ENCODE measurements around the gene EIF4A3.

Gene EIF4A3

DNA sequence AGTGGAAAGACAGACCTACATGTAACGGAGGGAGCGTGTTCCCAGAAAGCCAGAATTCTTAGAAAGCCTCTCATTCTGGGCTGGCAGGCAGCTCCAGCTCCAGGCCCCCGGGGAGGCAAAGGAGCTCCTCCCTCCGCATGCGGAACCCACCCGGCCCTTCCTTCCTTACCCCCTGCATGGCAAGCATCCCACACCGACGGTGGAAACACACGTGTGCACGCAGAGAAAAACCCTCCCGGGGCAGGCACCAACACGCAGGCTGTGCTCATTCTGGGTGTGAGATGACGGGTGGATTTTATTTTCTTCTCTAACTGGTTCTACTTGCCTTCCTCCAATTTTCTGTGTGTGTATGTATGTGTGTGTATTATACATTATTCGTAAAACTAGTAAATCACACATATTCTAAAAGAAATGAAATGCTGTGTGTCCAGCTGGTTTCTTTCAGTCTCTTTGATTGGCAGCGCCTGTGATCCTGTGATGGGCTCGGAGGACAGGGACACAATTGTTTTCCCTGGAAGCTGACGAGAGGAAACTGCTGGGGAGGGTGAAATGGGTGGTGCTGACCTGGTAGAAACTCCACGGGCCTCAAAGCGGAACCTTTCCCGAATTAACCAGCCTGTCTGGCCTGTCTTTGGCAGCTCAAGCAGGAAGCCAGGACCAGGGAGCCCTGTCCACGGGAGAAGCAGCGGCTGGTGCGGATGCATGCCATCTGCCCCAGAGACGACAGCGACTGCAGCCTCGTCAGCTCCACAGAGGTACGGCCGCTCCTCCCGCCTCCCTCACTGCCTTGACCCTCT, 45.1 kb upstream of the EIF4A3 start:
- H3K79me2 ChIP-seq (ENCODE audit: insufficient read depth, low read depth): no peaks in the 10 kb centered on the region
- H3K4me2 ChIP-seq: no peak overlapping the region
- TF ChIP-seq, protein P1, sequence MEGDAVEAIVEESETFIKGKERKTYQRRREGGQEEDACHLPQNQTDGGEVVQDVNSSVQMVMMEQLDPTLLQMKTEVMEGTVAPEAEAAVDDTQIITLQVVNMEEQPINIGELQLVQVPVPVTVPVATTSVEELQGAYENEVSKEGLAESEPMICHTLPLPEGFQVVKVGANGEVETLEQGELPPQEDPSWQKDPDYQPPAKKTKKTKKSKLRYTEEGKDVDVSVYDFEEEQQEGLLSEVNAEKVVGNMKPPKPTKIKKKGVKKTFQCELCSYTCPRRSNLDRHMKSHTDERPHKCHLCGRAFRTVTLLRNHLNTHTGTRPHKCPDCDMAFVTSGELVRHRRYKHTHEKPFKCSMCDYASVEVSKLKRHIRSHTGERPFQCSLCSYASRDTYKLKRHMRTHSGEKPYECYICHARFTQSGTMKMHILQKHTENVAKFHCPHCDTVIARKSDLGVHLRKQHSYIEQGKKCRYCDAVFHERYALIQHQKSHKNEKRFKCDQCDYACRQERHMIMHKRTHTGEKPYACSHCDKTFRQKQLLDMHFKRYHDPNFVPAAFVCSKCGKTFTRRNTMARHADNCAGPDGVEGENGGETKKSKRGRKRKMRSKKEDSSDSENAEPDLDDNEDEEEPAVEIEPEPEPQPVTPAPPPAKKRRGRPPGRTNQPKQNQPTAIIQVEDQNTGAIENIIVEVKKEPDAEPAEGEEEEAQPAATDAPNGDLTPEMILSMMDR (conservative IDR thresholded peaks at IDR 0.05; ENCODE audit: low read depth, low read length): no peak
- no peaks in the 10 kb centered on the region for H3K36me3 ChIP-seq (ENCODE audit: insufficient read depth)
- no peak overlapping the region for H3K4me3 ChIP-seq (IDR thresholded peaks at IDR 0.05; ENCODE audit: insufficient read depth, low read depth, low read length)
- H3K4me1 ChIP-seq (ENCODE audit: low read depth, poor library complexity, severe bottlenecking): no peaks in the 10 kb centered on the region
- H3K27ac ChIP-seq: no peak overlapping the region
- no peak overlapping the region for H2AFZ ChIP-seq (ENCODE audit: low read depth)
- no peak overlapping the region for H3K9ac ChIP-seq
- H4K20me1 ChIP-seq (ENCODE audit: insufficient read depth): no peaks in the 10 kb centered on the region
- H3K27me3 ChIP-seq (ENCODE audit: insufficient read depth, low read depth): peaks cover 45% of the 10 kb centered on the region; the same call in 1 of the 2 replicates

DNA sequence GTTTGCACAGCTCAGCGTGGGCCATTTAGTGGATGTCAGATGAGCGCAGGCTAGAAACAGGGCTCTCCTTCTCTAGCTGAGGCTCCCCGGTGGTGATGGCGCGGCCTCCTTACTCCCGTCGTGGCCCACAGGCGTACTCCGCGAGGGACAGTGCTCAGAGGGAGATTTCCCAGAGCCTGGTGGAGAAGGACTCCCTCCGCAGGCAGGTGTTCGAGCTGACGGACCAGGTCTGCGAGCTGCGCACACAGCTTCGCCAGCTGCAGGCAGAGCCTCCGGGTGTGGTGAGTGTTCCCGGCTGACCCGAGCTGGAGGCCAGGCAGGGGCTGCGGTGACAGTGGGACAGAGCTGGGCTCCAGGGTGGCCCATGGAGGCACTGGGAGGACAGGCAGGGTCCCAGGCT, 44.3 kb upstream of the EIF4A3 start:
- Histone ChIP-seq H2AFZ (ENCODE audit: low read depth) (no peak overlapping the region), H3K79me2 (ENCODE audit: insufficient read depth, low read depth) (no peaks in the 10 kb centered on the region), H3K4me2 (no peak overlapping the region), H4K20me1 (ENCODE audit: insufficient read depth) (no peaks in the 10 kb centered on the region), H3K4me3 (IDR thresholded peaks at IDR 0.05; ENCODE audit: insufficient read depth, low read depth, low read length) (no peak overlapping the region), H3K27me3 (ENCODE audit: insufficient read depth, low read depth) (peaks cover 54% of the 10 kb centered on the region; the same call in 1 of the 2 replicates), H3K4me1 (ENCODE audit: low read depth, poor library complexity, severe bottlenecking) (no peaks in the 10 kb centered on the region), H3K36me3 (ENCODE audit: insufficient read depth) (no peaks in the 10 kb centered on the region), H3K9ac (no peak overlapping the region), H3K27ac (no peak overlapping the region)
- TF ChIP-seq, protein P1 (conservative IDR thresholded peaks at IDR 0.05; ENCODE audit: low read depth, low read length): no peak

DNA sequence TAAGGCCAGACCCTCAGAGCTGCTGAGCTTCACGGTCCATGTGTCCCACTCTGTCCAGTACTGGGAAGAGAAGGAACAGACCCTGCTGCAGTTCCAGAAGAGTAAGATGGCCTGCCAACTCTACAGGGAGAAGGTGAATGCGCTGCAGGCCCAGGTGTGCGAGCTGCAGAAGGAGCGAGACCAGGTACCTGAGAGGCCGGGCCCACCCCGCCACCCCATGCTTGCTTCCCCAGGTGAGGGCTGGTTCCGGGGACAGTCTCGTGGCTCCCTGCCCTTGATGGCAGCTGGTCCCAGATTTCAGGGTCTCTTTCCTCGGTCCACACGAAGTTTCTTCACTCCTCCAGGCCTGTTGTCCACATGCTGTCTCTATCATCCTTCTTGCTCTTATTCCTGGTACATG, 43.8 kb upstream of the EIF4A3 start:
- no peaks in the 10 kb centered on the region for H3K36me3 ChIP-seq (ENCODE audit: insufficient read depth)
- H3K79me2 ChIP-seq (ENCODE audit: insufficient read depth, low read depth): no peaks in the 10 kb centered on the region
- H2AFZ ChIP-seq (ENCODE audit: low read depth): no peak overlapping the region
- no peak overlapping the region for H3K9ac ChIP-seq
- no peak overlapping the region for H3K4me2 ChIP-seq
- H3K27me3 ChIP-seq (ENCODE audit: insufficient read depth, low read depth): peaks cover 58% of the 10 kb centered on the region
- TF ChIP-seq, protein P1 (conservative IDR thresholded peaks at IDR 0.05; ENCODE audit: low read depth, low read length): no peak
- no peak overlapping the region for H3K27ac ChIP-seq
- no peaks in the 10 kb centered on the region for H3K4me1 ChIP-seq (ENCODE audit: low read depth, poor library complexity, severe bottlenecking)
- no peaks in the 10 kb centered on the region for H4K20me1 ChIP-seq (ENCODE audit: insufficient read depth)
- H3K4me3 ChIP-seq (IDR thresholded peaks at IDR 0.05; ENCODE audit: insufficient read depth, low read depth, low read length): no peak overlapping the region

DNA sequence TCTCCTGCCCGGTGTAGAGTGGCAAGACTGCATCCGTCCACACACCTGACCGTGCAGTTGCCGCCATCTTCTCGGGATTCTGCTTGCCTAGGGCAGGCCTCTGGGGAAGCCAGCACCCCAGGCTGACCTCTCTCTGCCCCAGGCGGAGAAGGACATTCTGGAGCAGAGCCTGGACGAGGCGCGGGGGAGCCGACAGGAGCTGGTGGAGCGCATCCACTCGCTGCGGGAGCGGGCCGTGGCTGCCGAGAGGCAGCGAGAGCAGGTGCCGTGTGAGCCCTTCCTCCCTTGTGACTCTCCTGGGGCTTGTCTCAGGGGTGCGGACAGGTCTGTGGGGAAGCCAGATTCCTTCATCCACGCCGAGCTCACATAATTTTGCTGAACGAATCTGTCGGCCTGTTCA, 42.7 kb upstream of the EIF4A3 start:
- no peaks in the 10 kb centered on the region for H3K4me1 ChIP-seq (ENCODE audit: low read depth, poor library complexity, severe bottlenecking)
- no peaks in the 10 kb centered on the region for H3K36me3 ChIP-seq (ENCODE audit: insufficient read depth)
- H3K79me2 ChIP-seq (ENCODE audit: insufficient read depth, low read depth): no peaks in the 10 kb centered on the region
- peaks cover 68% of the 10 kb centered on the region for H3K27me3 ChIP-seq (ENCODE audit: insufficient read depth, low read depth)
- TF ChIP-seq, protein P1 (conservative IDR thresholded peaks at IDR 0.05; ENCODE audit: low read depth, low read length): no peak
- no peak overlapping the region for H3K27ac ChIP-seq
- no peak overlapping the region for H3K9ac ChIP-seq
- no peak overlapping the region for H2AFZ ChIP-seq (ENCODE audit: low read depth)
- no peaks in the 10 kb centered on the region for H4K20me1 ChIP-seq (ENCODE audit: insufficient read depth)
- H3K4me3 ChIP-seq (IDR thresholded peaks at IDR 0.05; ENCODE audit: insufficient read depth, low read depth, low read length): no peak overlapping the region
- no peak overlapping the region for H3K4me2 ChIP-seq

All from KMS-11 (cell line).